ENCODE data around the gene RALY. TPM values are rescaled to one million over a fixed set of nuclear protein-coding genes. Genes with fewer than 3 reads are reported as not detected.
A peak's percentile ranks its signal among the peaks of the same experiment; 100 is the strongest.

The RALY gene
- total and polyA plus RNA-seq, 2 of the 4 experiments (the other 2 are of a cell fraction) = 46.2 to 115 TPM

DNA sequence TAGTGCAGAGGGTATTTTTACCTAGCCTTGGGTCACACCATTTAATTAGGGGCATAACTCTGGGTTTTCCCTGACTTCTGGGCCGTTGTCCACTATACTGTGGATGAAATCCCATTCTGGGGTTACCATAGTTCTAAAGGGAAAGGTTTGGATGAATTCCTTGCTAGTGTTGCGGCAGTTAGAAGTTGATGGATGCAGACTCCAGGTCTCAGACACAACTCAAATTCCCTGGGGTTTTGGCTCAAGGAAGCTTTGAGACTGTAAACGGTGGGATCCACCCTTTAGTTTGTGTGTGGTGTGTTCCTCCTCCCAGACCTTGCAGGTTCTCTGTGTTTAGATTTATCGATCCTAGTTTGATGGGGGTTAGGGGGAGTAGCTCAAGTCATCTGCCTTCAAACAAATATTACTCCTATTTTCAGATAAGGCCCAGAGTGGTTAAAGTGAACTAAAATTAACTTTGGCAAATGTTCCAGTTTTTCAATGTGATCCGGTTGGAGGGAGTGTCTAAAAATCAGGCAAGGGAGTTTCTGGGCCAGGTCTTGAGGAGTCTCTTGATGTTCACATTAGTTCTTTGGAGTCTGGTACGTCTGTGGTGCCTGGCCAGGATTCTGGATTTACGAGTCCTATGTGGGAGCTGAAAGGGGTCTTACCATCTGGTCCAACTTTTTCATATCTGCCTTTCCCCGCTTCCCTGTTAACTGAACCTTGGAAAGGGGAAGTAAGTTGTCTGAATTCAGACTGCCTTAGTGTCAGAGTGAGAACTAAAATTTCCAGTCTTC is 1.5 kb downstream of the RALY start:
- peak overlapping the region; percentile 81 for H3K56ac ChIP-seq (ENCODE audit: extremely low read depth, insufficient read depth, low read length)
- peak overlapping the region in 1 of 2 experiments; percentile 65; a peak in 1 of 4 replicates for H4K8ac ChIP-seq (ENCODE audit: low read depth in 2 of 2, low read length in 2 of 2)
- no peak overlapping the region; the same call in 1 of the 2 replicates for H2BK20ac ChIP-seq (ENCODE audit: low read depth, low read length)
- WGBS, 2 experiments (ENCODE audit: extremely low coverage in 2 of 2, insufficient read length in 1 of 2) = no CpG with 5 or more reads among the region's 8 CpGs
- H2AK9ac ChIP-seq (replicated peaks; ENCODE audit: low read depth, low read length, poor library complexity) = no peak overlapping the region
- H3K18ac ChIP-seq (ENCODE audit: low read depth, low read length) = peak overlapping the region; percentile 48
- peaks cover 58% of the 10 kb centered on the region for H4K20me1 ChIP-seq (ENCODE audit: insufficient read depth, low read length)
- no peaks in the 10 kb centered on the region for H3K9me3 ChIP-seq (ENCODE audit: control insufficient read depth, insufficient read depth, low read length)
- peak overlapping the region; percentile 53; the same call in 1 of the 2 replicates for H2AK5ac ChIP-seq (ENCODE audit: low read depth, low read length)
- peak overlapping the region; percentile 88 for H3K4me3 ChIP-seq (ENCODE audit: insufficient read depth, low read depth, low read length)
- H3K4me1 ChIP-seq (ENCODE audit: control insufficient read depth, insufficient read depth, low read length) = peaks cover 21% of the 10 kb centered on the region
- peak overlapping the region; percentile 23; the same call in 1 of the 3 replicates for H2BK15ac ChIP-seq (ENCODE audit: low read depth, low read length)
- dilution Hi-C loops (cut with HindIII; ENCODE audit: low sequenced_read_pairs, unreplicated experiment) = no loop called here
- intact Hi-C loops (cut with micrococcal nuclease) = no loop called here
- in situ Hi-C loops (cut with MboI; ENCODE audit: low sequenced_read_pairs) = no loop called here
- peak overlapping the region; percentile 99 for H3K4me2 ChIP-seq (ENCODE audit: low read depth, low read length)
- no peak for ATAC-seq (ENCODE audit: low read depth)
- peak overlapping the region; percentile 82 for H3K14ac ChIP-seq (replicated peaks; ENCODE audit: low read depth, low read length)
- no peak overlapping the region for H2AFZ ChIP-seq (replicated peaks; ENCODE audit: low read length, poor library complexity)
- peak overlapping the region; percentile 12; the same call in 1 of the 2 replicates for H4K91ac ChIP-seq (ENCODE audit: insufficient read depth, low read depth, low read length)
- peak overlapping the region; percentile 87 for H2BK5ac ChIP-seq (ENCODE audit: low read depth, low read length, poor library complexity, severe bottlenecking)
- CTCF ChIA-PET = no interaction called here
- peak overlapping the region; percentile 98 for H3K23ac ChIP-seq (ENCODE audit: low read depth, low read length)
- TF ChIP-seq RAD21 (IDR thresholded peaks at IDR 0.05; ENCODE audit: low read length) (no peak), RFX5 (IDR thresholded peaks at IDR 0.05; ENCODE audit: low read depth, low read length) (no peak), MAFK (IDR thresholded peaks at IDR 0.05; ENCODE audit: low read depth, low read length) (no peak), CEBPB (IDR thresholded peaks at IDR 0.05; ENCODE audit: low read depth, low read length) (no peak), RCOR1 (IDR thresholded peaks at IDR 0.05; ENCODE audit: insufficient replicate concordance, low read length) (no peak), BHLHE40 (IDR thresholded peaks at IDR 0.05; ENCODE audit: low read depth, low read length) (no peak), CHD1 (IDR thresholded peaks at IDR 0.05; ENCODE audit: low read depth, low read length) (no peak), FOS (IDR thresholded peaks at IDR 0.05; ENCODE audit: low read depth, low read length) (no peak)
- TF ChIP-seq, protein P1, sequence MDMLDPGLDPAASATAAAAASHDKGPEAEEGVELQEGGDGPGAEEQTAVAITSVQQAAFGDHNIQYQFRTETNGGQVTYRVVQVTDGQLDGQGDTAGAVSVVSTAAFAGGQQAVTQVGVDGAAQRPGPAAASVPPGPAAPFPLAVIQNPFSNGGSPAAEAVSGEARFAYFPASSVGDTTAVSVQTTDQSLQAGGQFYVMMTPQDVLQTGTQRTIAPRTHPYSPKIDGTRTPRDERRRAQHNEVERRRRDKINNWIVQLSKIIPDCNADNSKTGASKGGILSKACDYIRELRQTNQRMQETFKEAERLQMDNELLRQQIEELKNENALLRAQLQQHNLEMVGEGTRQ (IDR thresholded peaks at IDR 0.05; ENCODE audit: low read depth, low read length) = no peak
- TF ChIP-seq, protein P2, sequence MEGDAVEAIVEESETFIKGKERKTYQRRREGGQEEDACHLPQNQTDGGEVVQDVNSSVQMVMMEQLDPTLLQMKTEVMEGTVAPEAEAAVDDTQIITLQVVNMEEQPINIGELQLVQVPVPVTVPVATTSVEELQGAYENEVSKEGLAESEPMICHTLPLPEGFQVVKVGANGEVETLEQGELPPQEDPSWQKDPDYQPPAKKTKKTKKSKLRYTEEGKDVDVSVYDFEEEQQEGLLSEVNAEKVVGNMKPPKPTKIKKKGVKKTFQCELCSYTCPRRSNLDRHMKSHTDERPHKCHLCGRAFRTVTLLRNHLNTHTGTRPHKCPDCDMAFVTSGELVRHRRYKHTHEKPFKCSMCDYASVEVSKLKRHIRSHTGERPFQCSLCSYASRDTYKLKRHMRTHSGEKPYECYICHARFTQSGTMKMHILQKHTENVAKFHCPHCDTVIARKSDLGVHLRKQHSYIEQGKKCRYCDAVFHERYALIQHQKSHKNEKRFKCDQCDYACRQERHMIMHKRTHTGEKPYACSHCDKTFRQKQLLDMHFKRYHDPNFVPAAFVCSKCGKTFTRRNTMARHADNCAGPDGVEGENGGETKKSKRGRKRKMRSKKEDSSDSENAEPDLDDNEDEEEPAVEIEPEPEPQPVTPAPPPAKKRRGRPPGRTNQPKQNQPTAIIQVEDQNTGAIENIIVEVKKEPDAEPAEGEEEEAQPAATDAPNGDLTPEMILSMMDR (conservative IDR thresholded peaks at IDR 0.05; ENCODE audit: low read depth, low read length) = no peak
- DNase-seq = no peak
- H3K36me3 ChIP-seq (ENCODE audit: control insufficient read depth, insufficient read depth, low read length) = no peaks in the 10 kb centered on the region
- peak overlapping the region; percentile 97 for H3K9ac ChIP-seq (ENCODE audit: low read depth, low read length)
- H3K79me1 ChIP-seq (ENCODE audit: low read depth in 1 of 2, low read length in 2 of 2) = peaks cover 21 to 73% of the 10 kb centered on the region in 2 experiments
- peaks cover 18% of the 10 kb centered on the region for H3K9me1 ChIP-seq (ENCODE audit: insufficient read depth, low read length)
- H3K27ac ChIP-seq (ENCODE audit: insufficient read depth, low read length) = peak overlapping the region; percentile 71
- peak overlapping the region; percentile 31; the same call in 1 of the 2 replicates for H4K5ac ChIP-seq (ENCODE audit: low read depth, low read length)
- peak overlapping the region; percentile 77 for H3K4ac ChIP-seq (ENCODE audit: low read depth, low read length)
- H2BK120ac ChIP-seq (ENCODE audit: low read depth, low read length) = peak overlapping the region; percentile 25; the same call in 1 of the 2 replicates
- POLR2A ChIA-PET (ENCODE audit: unreplicated experiment) = interaction anchor here (0.6 kb wide), 1 partner anchor 1045 kb away, joined by 3 read pairs; no protein-coding TSS in a partner anchor
- TSS peak; percentile 51 for BruUV-seq (replicated peaks)
- H3K27me3 ChIP-seq (ENCODE audit: control insufficient read depth, insufficient read depth, low read length) = no peaks in the 10 kb centered on the region

Data from IMR-90 (cell line).